ENCODE measurements around the gene CIBAR2.

The CIBAR2 gene

DNA sequence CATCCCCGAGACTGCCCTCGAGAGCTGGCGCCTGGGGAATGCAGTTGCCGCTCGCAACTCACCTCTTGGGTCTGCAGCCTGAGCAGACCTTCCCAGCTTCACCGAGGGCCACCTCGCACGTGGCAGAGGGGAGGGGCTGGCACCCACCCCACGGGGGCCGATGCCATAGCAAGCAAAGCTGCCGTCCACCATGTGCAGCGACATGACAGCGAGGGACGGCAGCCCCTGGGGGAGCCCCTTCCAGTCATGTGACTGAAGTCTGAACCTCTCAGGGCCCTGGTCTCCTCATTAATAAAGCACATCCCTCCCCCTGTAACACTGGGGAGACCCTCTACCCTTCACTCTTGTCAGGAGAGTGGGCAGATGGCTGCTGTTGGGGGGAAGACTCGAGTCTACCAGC is 30.5 kb downstream of the CIBAR2 start:
- no peak for DNase-seq

GRCh38 chr16:85081038-85081437 is 31.2 kb downstream of the CIBAR2 start:
- DNase-seq, result no peak

- no peak for DNase-seq
Measured at GRCh38 chr16:85079785-85080570, 32.3 kb downstream of the CIBAR2 start.

DNA sequence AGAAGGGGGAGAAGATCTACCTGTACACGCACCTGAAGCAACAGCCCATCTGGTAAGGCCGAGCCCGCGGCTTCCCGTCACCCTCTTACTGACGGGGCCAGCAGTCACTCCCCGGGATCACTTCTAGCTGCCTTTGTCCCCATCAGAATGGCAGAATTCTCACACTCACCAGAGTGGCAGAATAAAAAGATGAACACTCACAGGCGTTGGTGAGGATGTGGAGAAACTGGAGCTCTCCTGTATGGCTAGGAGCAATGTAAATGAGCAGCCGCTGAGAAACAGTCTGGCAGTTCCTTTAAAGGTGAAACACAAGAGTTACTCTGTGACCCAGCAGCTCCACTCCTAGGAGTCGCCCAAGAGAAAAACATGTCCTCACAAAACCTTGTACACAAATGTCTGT is 33.3 kb downstream of the CIBAR2 start:
- no peak for DNase-seq

GRCh38 chr16:85078226-85078625 is 34.0 kb downstream of the CIBAR2 start:
- DNase-seq, result no peak

DNA sequence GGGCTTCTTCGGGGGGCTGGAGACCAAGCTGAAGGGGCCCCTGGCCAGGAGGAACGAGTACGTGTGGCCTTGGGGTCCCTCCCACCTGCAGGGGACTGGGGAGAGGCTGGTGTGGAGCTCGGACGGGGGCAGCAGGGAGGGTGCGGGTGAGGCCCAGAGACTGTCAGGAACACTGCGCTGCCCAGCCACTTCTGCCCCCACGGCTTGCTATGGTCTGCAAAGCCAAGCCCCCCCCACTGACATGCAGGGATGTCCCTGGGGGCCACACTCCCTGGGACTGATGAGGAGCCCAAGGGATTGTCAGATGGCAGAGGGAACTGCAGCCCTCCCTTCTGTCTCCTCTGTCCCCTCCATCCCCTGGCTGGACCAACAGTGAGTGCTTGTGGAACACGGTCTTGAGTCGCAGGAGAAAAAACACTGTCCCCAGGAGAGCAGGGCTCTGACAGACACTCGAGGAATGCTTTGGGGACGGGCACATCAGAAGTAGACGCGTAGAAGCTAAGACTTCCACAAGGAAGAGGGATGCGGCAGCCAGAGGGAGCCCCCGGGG is 34.6 kb downstream of the CIBAR2 start:
- no peak for DNase-seq

DNA sequence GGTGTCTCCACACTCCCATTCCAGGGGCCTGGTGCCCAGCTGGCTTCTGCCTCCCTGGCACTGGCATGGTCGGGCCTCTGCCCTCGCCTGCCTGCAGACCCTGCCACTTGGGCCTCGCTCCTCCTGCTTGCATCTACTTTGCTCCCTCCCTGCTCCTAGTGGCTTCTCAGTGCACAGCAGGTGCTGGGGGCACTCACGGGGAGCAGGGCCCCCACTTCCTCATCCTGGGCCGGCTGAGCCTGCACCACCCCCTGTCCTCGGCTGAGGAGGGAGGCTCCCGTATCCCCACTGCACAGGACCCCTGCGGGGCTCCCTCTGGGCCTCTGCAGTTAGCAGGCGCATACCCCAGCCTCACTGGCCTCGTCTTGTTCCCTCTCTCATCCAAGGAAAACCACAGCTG is 35.2 kb downstream of the CIBAR2 start:
- DNase-seq, result no peak

GRCh38 chr16:85075236-85075924 is 36.9 kb downstream of the CIBAR2 start:
- no peak for DNase-seq

DNA sequence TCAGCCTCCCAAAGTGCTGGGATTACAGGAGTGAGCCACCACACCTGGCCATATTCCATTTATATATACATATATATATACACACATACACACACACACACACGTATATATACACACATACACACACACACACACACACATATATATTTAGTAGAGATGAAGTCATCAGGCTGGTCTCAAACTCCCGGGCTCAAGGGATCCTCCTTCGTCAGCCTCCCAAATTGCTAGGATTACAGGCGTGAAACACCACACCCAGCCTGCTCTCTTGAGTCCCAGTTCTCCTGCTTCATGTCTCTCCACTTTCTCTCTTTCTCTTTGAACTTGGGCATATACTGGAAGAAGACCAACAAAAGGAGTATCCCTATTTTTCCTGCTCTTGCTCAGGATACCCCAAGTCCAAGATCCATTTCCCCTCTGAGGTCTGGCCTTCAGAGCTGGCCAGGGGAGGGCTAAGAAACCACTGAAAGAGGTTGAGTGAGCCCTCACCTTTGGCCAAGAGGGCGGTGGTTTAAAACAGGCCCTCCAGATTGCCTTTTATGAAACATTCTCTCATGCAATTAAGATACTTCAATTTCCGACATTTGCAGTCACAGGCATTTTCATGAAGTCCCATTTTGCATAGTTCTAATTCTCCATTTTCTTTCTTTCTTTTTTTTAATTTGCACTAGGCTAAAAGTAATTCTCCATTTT is 37.9 kb downstream of the CIBAR2 start:
- DNase-seq, result no peak

DNA sequence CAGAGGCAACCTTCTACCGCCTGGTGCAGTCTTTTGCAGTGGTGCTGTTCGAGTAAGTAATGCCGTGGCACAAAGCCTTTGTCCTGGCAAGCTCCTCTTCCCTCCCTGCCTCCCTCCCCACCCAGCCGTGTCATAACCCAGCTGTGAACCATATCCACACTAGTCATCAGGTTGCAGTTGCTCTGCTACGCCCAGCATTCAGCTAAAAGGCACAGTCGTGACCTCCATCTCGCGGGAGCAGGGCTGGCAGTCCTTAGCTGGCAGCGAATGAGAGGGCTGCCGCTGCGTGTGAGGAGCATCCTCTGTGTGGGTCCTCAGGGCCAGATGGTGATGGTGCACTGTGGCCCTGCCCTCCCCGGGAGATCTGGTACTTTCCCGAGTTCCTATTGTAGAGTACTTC is 39.3 kb downstream of the CIBAR2 start:
- no peak for DNase-seq

DNA sequence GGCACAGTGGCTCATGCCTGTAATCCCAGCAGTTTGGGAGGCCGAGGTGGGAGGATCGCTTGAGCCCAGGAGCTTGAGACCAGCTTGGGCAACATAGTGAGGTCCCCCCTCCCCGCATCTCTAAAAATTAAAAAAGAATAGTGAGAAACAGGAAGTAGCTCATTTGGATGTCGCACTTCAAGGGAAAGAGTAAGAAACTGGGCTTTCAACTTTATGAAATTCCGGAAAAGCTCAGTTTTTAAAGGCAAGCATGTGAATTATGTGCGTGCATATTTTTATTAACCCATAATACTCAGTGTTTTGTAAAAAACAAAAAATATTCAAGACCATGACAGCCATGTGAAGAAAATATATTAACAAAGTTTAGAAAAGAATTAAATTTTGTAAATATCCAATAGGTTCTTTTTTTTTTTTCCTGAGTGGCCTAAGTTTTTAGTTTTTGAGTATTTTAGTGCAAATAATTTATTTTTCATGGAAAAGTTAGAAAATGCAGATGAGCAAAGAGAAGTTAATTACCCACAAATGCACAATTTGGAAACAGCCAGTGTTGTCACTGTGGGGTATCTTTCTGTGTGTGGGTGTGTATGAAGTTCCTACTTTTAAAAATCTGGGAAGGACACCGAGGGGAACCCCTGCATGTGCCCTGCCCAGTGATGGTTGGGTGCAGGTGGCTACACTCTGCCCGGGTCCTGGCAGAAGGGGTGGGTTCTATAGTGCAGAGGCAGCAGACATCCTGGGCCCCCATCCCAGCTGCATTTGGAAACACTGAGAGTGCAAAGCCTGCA is 40.0 kb downstream of the CIBAR2 start:
- no peak for DNase-seq

- DNase-seq, result no peak
Measured at GRCh38 chr16:85069171-85069570, 43.1 kb downstream of the CIBAR2 start.

- DNase-seq, result no peak
Measured at GRCh38 chr16:85068746-85069145, 43.5 kb downstream of the CIBAR2 start.

- no peak for DNase-seq
Measured at GRCh38 chr16:85067426-85067825, 44.8 kb downstream of the CIBAR2 start.

GRCh38 chr16:85067024-85067423 is 45.2 kb downstream of the CIBAR2 start:
- DNase-seq, result no peak

- DNase-seq, result no peak
Measured at GRCh38 chr16:85066346-85066885, 45.9 kb downstream of the CIBAR2 start.

GRCh38 chr16:85065099-85065498 is 47.2 kb downstream of the CIBAR2 start:
- no peak for DNase-seq

GRCh38 chr16:85064186-85064585 is 48.1 kb downstream of the CIBAR2 start:
- DNase-seq, result no peak

DNA sequence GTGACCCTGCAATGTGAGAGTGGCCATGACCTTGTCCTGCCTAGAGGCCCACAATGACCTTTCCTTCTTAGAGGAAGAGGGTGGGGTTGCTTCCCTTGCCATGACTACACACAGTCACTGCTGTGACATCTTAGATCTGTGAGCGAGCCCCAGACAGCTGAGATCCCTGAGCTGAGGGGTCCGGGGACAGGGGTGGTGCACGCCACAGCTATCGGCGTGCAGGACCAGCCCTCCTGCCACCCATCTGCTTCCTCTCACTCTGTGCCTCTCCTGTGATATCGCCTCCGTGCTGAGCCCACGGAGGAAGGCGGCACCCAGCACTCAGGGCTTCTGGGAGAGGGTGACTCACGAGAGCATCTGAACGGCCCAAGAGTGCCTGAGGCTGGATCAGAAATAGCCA is 49.4 kb downstream of the CIBAR2 start:
- DNase-seq, result no peak

GRCh38 chr16:85062323-85062722 is 49.9 kb downstream of the CIBAR2 start:
- no peak for DNase-seq

DNA sequence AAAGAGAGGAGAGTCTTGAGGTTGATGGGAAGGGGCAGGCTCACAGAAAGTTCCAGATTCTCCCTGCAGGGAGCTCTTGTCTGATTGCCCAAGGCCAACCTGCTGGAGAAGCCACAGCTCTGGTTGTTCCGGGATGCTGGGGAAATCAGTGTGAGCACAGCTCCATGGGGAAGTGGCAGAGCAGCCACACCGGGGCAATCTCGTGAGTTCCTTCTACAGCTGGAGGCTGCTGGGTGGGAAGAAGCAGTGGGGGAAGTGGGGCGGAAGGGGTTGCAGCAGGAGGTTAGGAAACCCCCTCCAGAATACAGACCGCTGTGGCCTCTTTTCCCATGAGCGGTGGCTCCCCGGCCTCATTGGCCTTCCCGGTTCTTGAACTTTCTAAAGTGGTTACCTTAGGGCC is 50.7 kb downstream of the CIBAR2 start:
- DNase-seq, result peak; percentile 21

DNA sequence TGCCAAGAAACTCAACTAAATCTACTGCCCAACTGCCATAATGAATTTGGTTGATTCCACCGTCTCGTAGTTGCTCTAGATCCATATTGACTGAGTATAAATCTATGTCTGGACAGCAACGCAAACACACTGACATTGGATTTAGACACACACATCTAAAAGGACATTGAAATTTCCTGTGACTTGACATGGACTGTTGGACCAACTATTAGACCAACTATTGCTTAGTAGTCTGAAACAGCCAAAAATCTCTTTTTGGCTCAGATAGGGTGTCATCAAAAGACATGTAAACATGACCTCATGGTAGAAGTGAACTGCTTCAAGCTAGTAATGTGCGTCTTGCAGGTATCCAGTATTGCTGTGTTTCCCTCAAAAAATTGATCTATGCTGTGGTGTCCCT is 53.4 kb downstream of the CIBAR2 start:
- DNase-seq, result no peak

DNA sequence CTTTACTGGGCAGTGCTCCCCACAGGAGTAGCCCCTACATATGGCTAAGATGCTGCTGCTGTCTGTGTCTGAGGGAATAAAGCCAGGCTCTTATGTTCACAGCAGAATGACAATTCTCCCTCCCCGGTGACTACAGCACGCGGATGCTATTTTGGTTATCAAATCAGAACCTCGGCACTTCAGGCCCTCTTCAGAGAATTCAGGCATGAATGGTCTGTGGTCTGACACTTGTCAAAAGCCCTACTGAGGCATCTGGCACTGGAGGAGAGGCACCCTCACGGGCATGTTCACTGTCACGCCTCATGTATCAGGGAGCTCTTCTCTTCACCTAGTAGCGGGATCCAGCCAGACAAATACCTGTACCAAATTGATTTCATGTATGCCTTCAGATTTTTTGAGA is 54.3 kb downstream of the CIBAR2 start:
- no peak for DNase-seq
